HCT116 (cell line): ENCODE results near the gene SETD6. TPM values are rescaled to one million over a fixed set of nuclear protein-coding genes. Genes with fewer than 3 reads are reported as not detected.

Experiments
- ATAC-seq: fragments of 200-7000 bp; cut with Tn5 transposase; 2 replicates; pipeline ENCODE4 v1.9.1; 2020; ENCODE audit warnings: mild to moderate bottlenecking, moderate library complexity
- BruUV-seq: library from RNA; stranded (reverse); fragments of 400-500 nt; replicated peaks from 2 replicates; lab custom pipeline; 2021; lab: Mats Ljungman, UMichigan
- CTCF ChIA-PET: fragments of 300-600 bp; sonication (Branson Sonifier 250); formaldehyde crosslinking; loops from one replicate; lab custom pipeline; 2021; ENCODE audit warnings: antibody characterized with exemption; lab: Charles Lee
- POLR2A ChIA-PET: fragments of 300-600, 350-600 bp; sonication (Branson Sonifier 250); formaldehyde crosslinking; loops from one replicate; lab custom pipeline; 2021; ENCODE audit warnings: antibody characterized with exemption; lab: Charles Lee
- RAD21 ChIA-PET, 2 experiments: fragments of 300-600 bp; sonication (Branson Sonifier 250); formaldehyde crosslinking; loops; one replicate each; lab custom pipeline; 2023; ENCODE audit warnings: low total read pairs in 2 of 2; ENCODE audit not compliant: uncharacterized antibody in 2 of 2, unreplicated experiment in 2 of 2, low non-redundant PET in 1 of 2; lab: Charles Lee
- DNase-seq: peaks from one replicate; pipeline ENCODE4 v3.0.0-alpha.2; 2010; ENCODE audit warnings: low read depth, low spot score
- H2AFZ ChIP-seq: fragments of 200-600 bp; shearing (Covaris generic), sonication (generic); 2 replicates; pipeline ENCODE4 v1.6.1; 2017; ENCODE audit warnings: low read depth, mixed run types, mixed read lengths, antibody characterized with exemption, low read length; ENCODE audit not compliant: poor library complexity, severe bottlenecking
- H3K27ac ChIP-seq: 2 replicates; pipeline ENCODE4 v1.5.1; 2012; ENCODE audit warnings: low read depth, low read length
- H3K27me3 ChIP-seq: fragments of 200-600 bp; sonication (generic); 2 replicates; pipeline ENCODE4 v1.6.1; 2016; ENCODE audit warnings: mixed run types, low read length, mixed read lengths; ENCODE audit not compliant: insufficient read depth
- H3K36me3 ChIP-seq, 2 experiments: fragments of 200-500 bp in 1 of 2; fragments of 200-600 bp in 1 of 2; sonication (Bioruptor generic) in 1 of 2; sonication (generic) in 1 of 2; 2 replicates each; pipeline versions ENCODE4 v1.5.1 to v1.6.1; 2014 to 2016; ENCODE audit warnings: low read length in 2 of 2, inconsistent platforms in 1 of 2, mixed read lengths in 1 of 2, mixed run types in 1 of 2; ENCODE audit not compliant: insufficient read depth in 2 of 2, control insufficient read depth in 1 of 2
- H3K4me1 ChIP-seq, 2 experiments: fragments of 200-600 bp in 1 of 2; sonication (generic) in 1 of 2; 2 replicates each; pipeline versions ENCODE4 v1.5.1 to v1.6.1; 2012 to 2017; ENCODE audit warnings: low read length in 2 of 2, inconsistent platforms in 1 of 2, mild to moderate bottlenecking in 1 of 2, mixed read lengths in 1 of 2, mixed run types in 1 of 2, moderate library complexity in 1 of 2; ENCODE audit not compliant: insufficient read depth in 2 of 2, control insufficient read depth in 1 of 2
- H3K4me2 ChIP-seq: fragments of 200-600 bp; sonication (generic); 2 replicates; pipeline ENCODE4 v1.6.1; 2017; ENCODE audit warnings: mixed run types, low read length, mixed read lengths
- H3K4me3 ChIP-seq, 2 experiments: fragments of 200-600 bp in 1 of 2; sonication (generic) in 1 of 2; replicated peaks in 1 of 2; 2 replicates each; pipeline ENCODE4 v1.5.1; 2011 to 2016; ENCODE audit warnings: low read length in 2 of 2, control low read depth in 1 of 2, low read depth in 1 of 2, mild to moderate bottlenecking in 1 of 2, mixed read lengths in 1 of 2, mixed run types in 1 of 2
- H3K79me2 ChIP-seq: fragments of 200-600 bp; sonication (generic); 2 replicates; pipeline ENCODE4 v1.6.1; 2017; ENCODE audit warnings: mild to moderate bottlenecking, mixed run types, low read length, moderate library complexity, mixed read lengths; ENCODE audit not compliant: insufficient read depth
- H3K9ac ChIP-seq: fragments of 200-600 bp; sonication (generic); 2 replicates; pipeline ENCODE4 v1.6.1; 2016; ENCODE audit warnings: low read length, mixed read lengths
- H3K9me2 ChIP-seq: fragments of 200-600 bp; sonication (generic), shearing (Covaris generic); 2 replicates; pipeline ENCODE4 v1.6.1; 2017; ENCODE audit warnings: mixed run types, mild to moderate bottlenecking, moderate library complexity; ENCODE audit not compliant: insufficient read depth
- H3K9me3 ChIP-seq, 2 experiments: fragments of 200-500 bp in 1 of 2; fragments of 200-600 bp in 1 of 2; sonication (Bioruptor generic) in 1 of 2; sonication (generic) in 1 of 2; 2 replicates each; pipeline ENCODE4 v1.6.1; 2014 to 2017; ENCODE audit warnings: low read length in 2 of 2, mixed read lengths in 2 of 2, inconsistent platforms in 1 of 2, low read depth in 1 of 2, mild to moderate bottlenecking in 1 of 2, mixed run types in 1 of 2, moderate library complexity in 1 of 2; ENCODE audit not compliant: control insufficient read depth in 1 of 2, insufficient read depth in 1 of 2
- H4K20me1 ChIP-seq: fragments of 200-600 bp; sonication (generic), shearing (Covaris generic); 2 replicates; pipeline ENCODE4 v1.6.1; 2017; ENCODE audit warnings: mixed run types, mild to moderate bottlenecking, moderate library complexity; ENCODE audit not compliant: insufficient read depth
- CEBPB ChIP-seq: IDR thresholded peaks from 2 replicates; pipeline ENCODE4 v1.6.1; 2012; ENCODE audit warnings: low read depth
- EGR1 ChIP-seq: IDR thresholded peaks from 2 replicates; pipeline ENCODE4 v1.6.1; 2012; ENCODE audit warnings: low read depth
- ELF1 ChIP-seq: IDR thresholded peaks from 2 replicates; pipeline ENCODE4 v1.6.1; 2012; ENCODE audit warnings: low read depth, borderline replicate concordance
- EZH2 ChIP-seq: fragments of 200-600 bp; sonication (generic); IDR thresholded peaks from 2 replicates; pipeline ENCODE4 v1.6.1; 2017; ENCODE audit warnings: antibody characterized with exemption, mixed run types
- JUND ChIP-seq: IDR thresholded peaks from 2 replicates; pipeline ENCODE4 v1.6.1; 2012
- SIN3A ChIP-seq: IDR thresholded peaks from 2 replicates; pipeline ENCODE4 v1.6.1; 2012; ENCODE audit warnings: low read depth
- SP1 ChIP-seq: IDR thresholded peaks from 2 replicates; pipeline ENCODE4 v1.6.1; 2012; ENCODE audit warnings: low read depth
- SRF ChIP-seq: IDR thresholded peaks from 2 replicates; pipeline ENCODE4 v1.6.1; 2012; ENCODE audit warnings: low read depth
- ZBTB33 ChIP-seq: IDR thresholded peaks from 2 replicates; pipeline ENCODE4 v1.6.1; 2011; ENCODE audit warnings: mild to moderate bottlenecking, low read length, moderate library complexity; ENCODE audit not compliant: insufficient replicate concordance; ENCODE audit errors: extremely low read depth
- ZNF274 ChIP-seq: fragments of 200-500 bp; sonication (Bioruptor generic); IDR thresholded peaks from 2 replicates; pipeline ENCODE4 v1.6.1; 2014; ENCODE audit warnings: mild to moderate bottlenecking, low read depth, low read length, inconsistent platforms
- intact Hi-C: fragments of 100-400 bp; cut with micrococcal nuclease; formaldehyde crosslinking; loops from 2 replicates; pipeline ENCODE4 v1.10.0; 2022
- total RNA-seq: library from RNA; stranded (reverse); gene quantifications from one replicate; pipeline ENCODE4 v1.2.1, GENCODE V29; 2021; ENCODE audit not compliant: unreplicated experiment
- TF ChIP-seq, protein P1 (sequence below): IDR thresholded peaks from 2 replicates; pipeline ENCODE4 v1.6.1; 2012

The SETD6 gene
- total RNA-seq, 1 experiment from 2014 or later = 26.6 TPM

DNA sequence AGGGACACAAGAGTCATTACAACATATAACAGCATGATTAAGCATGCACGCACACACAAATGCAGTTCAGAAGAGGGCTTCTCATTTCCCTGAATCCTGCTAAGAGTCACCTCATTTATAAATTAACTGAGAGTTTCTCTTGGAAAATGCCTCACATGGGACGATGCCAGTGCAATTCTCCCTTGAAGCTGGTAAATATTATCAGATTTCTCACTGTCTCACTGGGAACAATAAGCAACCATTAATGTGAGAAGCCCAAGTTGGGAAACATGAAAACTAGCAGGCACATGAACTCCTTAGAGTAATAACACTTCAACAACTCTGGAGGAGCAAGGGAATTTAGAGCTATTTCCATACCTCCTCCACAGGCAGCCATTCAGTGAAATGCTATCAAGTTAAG is 26.4 kb downstream of the SETD6 start (continued):
- TF ChIP-seq JUND = no peak
- no peak for TF ChIP-seq EZH2
- TF ChIP-seq ZNF274 = no peak
- TF ChIP-seq EGR1 = no peak
- TF ChIP-seq ELF1 = no peak
- no peak for TF ChIP-seq SIN3A
- TF ChIP-seq, all 23 proteins: peak for 0

GRCh38 chr16:58542291-58542690 is 27.0 kb downstream of the SETD6 start:
- no peak overlapping the region for H3K9ac ChIP-seq
- intact Hi-C loops = loop anchor here (5.0 kb wide), 1 partner anchor 35 kb away; no protein-coding TSS in a partner anchor
- H4K20me1 ChIP-seq = no peaks in the 10 kb centered on the region; the same call in 1 of the 2 replicates
- no peak overlapping the region for H3K4me2 ChIP-seq
- H3K27ac ChIP-seq = no peak overlapping the region
- DNase-seq = no peak
- ChIA-PET POLR2A (no interaction called here), CTCF (no interaction called here), RAD21 (no interaction called here)
- ATAC-seq = no peak
- no peaks in the 10 kb centered on the region for H3K27me3 ChIP-seq
- TF ChIP-seq, protein P1, sequence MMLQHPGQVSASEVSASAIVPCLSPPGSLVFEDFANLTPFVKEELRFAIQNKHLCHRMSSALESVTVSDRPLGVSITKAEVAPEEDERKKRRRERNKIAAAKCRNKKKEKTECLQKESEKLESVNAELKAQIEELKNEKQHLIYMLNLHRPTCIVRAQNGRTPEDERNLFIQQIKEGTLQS = no peak
- TF ChIP-seq JUND (no peak), SRF (no peak), CEBPB (no peak), ZBTB33 (no peak), EGR1 (no peak), SP1 (no peak)
- H3K36me3 ChIP-seq = peaks cover 82 to 92% of the 10 kb centered on the region in 2 experiments
- no peak overlapping the region for H2AFZ ChIP-seq
- H3K9me2 ChIP-seq = no peaks in the 10 kb centered on the region
- H3K4me1 ChIP-seq = no peaks in the 10 kb centered on the region
- no TSS peak for BruUV-seq
- H3K4me3 ChIP-seq = no peak overlapping the region
- no peaks in the 10 kb centered on the region for H3K9me3 ChIP-seq
- peaks cover 10% of the 10 kb centered on the region; the same call in 1 of the 2 replicates for H3K79me2 ChIP-seq
